GM13977 (cell line): ENCODE data around the gene PRRG1.

ENCODE experiments used
- DNase-seq: peaks from one replicate; pipeline ENCODE4 v3.0.0; 2012; ENCODE audit warnings: low spot score
- CTCF ChIP-seq: IDR thresholded peaks from 2 replicates; pipeline ENCODE4 v1.5.1; 2012; ENCODE audit warnings: mild to moderate bottlenecking, control low read depth; ENCODE audit not compliant: insufficient read depth; ENCODE audit errors: extremely low read depth, missing control alignments
- in situ Hi-C: fragments of 300-500 bp; cut with MboI; formaldehyde crosslinking; loops from one replicate; pipeline ENCODE4 v1.12.0; 2022; ENCODE audit warnings: low sequenced_read_pairs, low pct_unique_long_range_greater_than_20kb, mixed read lengths, inconsistent platforms; ENCODE audit not compliant: unreplicated experiment

The PRRG1 gene

GRCh38 chrX:37383313-37383712 lies 34.1 kb downstream of the PRRG1 start:
- no peak for DNase-seq
- in situ Hi-C loops = no loop called here
- TF ChIP-seq CTCF = no peak

- no peak for DNase-seq
- no peak for TF ChIP-seq CTCF
- in situ Hi-C loops = no loop called here
Measured at GRCh38 chrX:37388413-37388812, 39.2 kb downstream of the PRRG1 start.

GRCh38 chrX:37405956-37406355 lies 56.8 kb downstream of the PRRG1 start:
- no peak for TF ChIP-seq CTCF
- in situ Hi-C loops = no loop called here
- DNase-seq = no peak

- TF ChIP-seq CTCF = no peak
- in situ Hi-C loops = no loop called here
- no peak for DNase-seq
Measured at GRCh38 chrX:37407736-37408135, 58.6 kb downstream of the PRRG1 start.

- no peak for TF ChIP-seq CTCF
- in situ Hi-C loops = no loop called here
- no peak for DNase-seq
Measured at GRCh38 chrX:37409278-37409677, 60.1 kb downstream of the PRRG1 start.

GRCh38 chrX:37420185-37420584 lies 71.0 kb downstream of the PRRG1 start:
- no peak for DNase-seq
- no peak for TF ChIP-seq CTCF
- in situ Hi-C loops = no loop called here

- no peak for TF ChIP-seq CTCF
- no peak for DNase-seq
- in situ Hi-C loops = no loop called here
Measured at GRCh38 chrX:37420756-37421155, 71.6 kb downstream of the PRRG1 start.
